CD14-positive monocyte (primary cell): ENCODE data around the gene DNAJB11. TPM values are rescaled to one million over a fixed set of nuclear protein-coding genes. Genes with fewer than 3 reads are reported as not detected.

Source experiments
- DNase-seq, 3 donors: peaks; one replicate each; pipeline ENCODE4 v3.0.0-alpha.2; 2011 to 2022
- H2AFZ ChIP-seq: 2 replicates; pipeline ENCODE4 v1.6.0; 2012; ENCODE audit warnings: mild to moderate bottlenecking, low read depth, low read length, inconsistent platforms; ENCODE audit not compliant: insufficient read depth, poor library complexity, severe bottlenecking
- H3K27ac ChIP-seq, 2 donors: 1 replicate in 1 of 2; 2 replicates in 1 of 2; pipeline ENCODE4 v1.5.1; 2012 to 2013; ENCODE audit warnings: low read length in 2 of 2, control low read depth in 1 of 2, inconsistent platforms in 1 of 2, low read depth in 1 of 2, mild to moderate bottlenecking in 1 of 2
- H3K27me3 ChIP-seq, 2 donors: one replicate each; pipeline versions ENCODE4 v1.6.0 to v1.6.1; 2011 to 2013; ENCODE audit warnings: low read length in 2 of 2; ENCODE audit not compliant: control insufficient read depth in 2 of 2, insufficient read depth in 2 of 2
- H3K36me3 ChIP-seq, 2 donors: replicated peaks in 1 of 2; 1 replicate in 1 of 2; 2 replicates in 1 of 2; pipeline versions ENCODE4 v1.5.1 to v1.6.1; 2012 to 2013; ENCODE audit warnings: low read length in 2 of 2, control low read depth in 1 of 2, inconsistent platforms in 1 of 2, mild to moderate bottlenecking in 1 of 2; ENCODE audit not compliant: insufficient read depth in 2 of 2, control insufficient read depth in 1 of 2
- H3K4me1 ChIP-seq, 2 donors: 1 replicate in 1 of 2; 2 replicates in 1 of 2; pipeline versions ENCODE4 v1.5.1 to v1.6.1; 2012 to 2013; ENCODE audit warnings: low read length in 2 of 2, control low read depth in 1 of 2, inconsistent platforms in 1 of 2, mild to moderate bottlenecking in 1 of 2, moderate library complexity in 1 of 2; ENCODE audit not compliant: insufficient read depth in 2 of 2, control insufficient read depth in 1 of 2
- H3K4me2 ChIP-seq: replicated peaks from 2 replicates; pipeline ENCODE3; 2012; ENCODE audit warnings: low read length, moderate library complexity, mild to moderate bottlenecking; ENCODE audit not compliant: poor library complexity, severe bottlenecking; ENCODE audit errors: extremely low read depth
- H3K4me3 ChIP-seq, 3 experiments: fragments of 200-600 bp in 1 of 3; sonication (generic) in 1 of 3; replicated peaks in 1 of 3; 1 replicate in 2 of 3; 2 replicates in 1 of 3; pipeline ENCODE4 v1.5.1; 2011 to 2013; ENCODE audit warnings: low read length in 3 of 3, mild to moderate bottlenecking in 3 of 3, control low read depth in 2 of 3, low read depth in 2 of 3, inconsistent platforms in 1 of 3, moderate library complexity in 1 of 3
- H3K79me2 ChIP-seq: 2 replicates; pipeline ENCODE4 v1.6.0; 2012; ENCODE audit warnings: mild to moderate bottlenecking, control low read depth, inconsistent platforms, low read length, moderate library complexity; ENCODE audit not compliant: insufficient read depth
- H3K9ac ChIP-seq: 2 replicates; pipeline ENCODE4 v1.6.0; 2017; ENCODE audit warnings: low read length, mild to moderate bottlenecking; ENCODE audit not compliant: insufficient read depth, poor library complexity, severe bottlenecking
- H3K9me3 ChIP-seq, 2 donors: replicated peaks in 1 of 2; 1 replicate in 1 of 2; 2 replicates in 1 of 2; pipeline versions ENCODE4 v1.5.1 to v1.6.1; 2012 to 2013; ENCODE audit warnings: low read length in 2 of 2, control low read depth in 1 of 2; ENCODE audit not compliant: control insufficient read depth in 1 of 2, insufficient read depth in 1 of 2
- H4K20me1 ChIP-seq: 2 replicates; pipeline ENCODE4 v1.6.0; 2012; ENCODE audit warnings: mild to moderate bottlenecking, low read length, control low read depth, moderate library complexity; ENCODE audit not compliant: insufficient read depth
- H3K27ac Mint-ChIP-seq, 7 donors: one replicate each; pipeline ENCODE4 v1.8.0; 2020; ENCODE audit warnings: mild to moderate bottlenecking in 7 of 7, mixed read lengths in 7 of 7, moderate library complexity in 6 of 7, inconsistent platforms in 2 of 7
- H3K27me3 Mint-ChIP-seq, 3 donors: one replicate each; pipeline ENCODE4 v1.8.0; 2021 to 2022; ENCODE audit warnings: low read depth in 3 of 3, mild to moderate bottlenecking in 3 of 3, mixed read lengths in 3 of 3, moderate library complexity in 3 of 3, inconsistent platforms in 1 of 3
- H3K36me3 Mint-ChIP-seq, 2 donors: one replicate each; pipeline ENCODE4 v1.8.0; 2020; ENCODE audit warnings: mixed read lengths in 2 of 2, inconsistent platforms in 1 of 2, mild to moderate bottlenecking in 1 of 2
- H3K4me1 Mint-ChIP-seq: one replicate; pipeline ENCODE4 v1.8.0; 2020; ENCODE audit warnings: mild to moderate bottlenecking, mixed read lengths
- H3K4me3 Mint-ChIP-seq, 2 donors: one replicate each; pipeline ENCODE4 v1.8.0; 2020; ENCODE audit warnings: mild to moderate bottlenecking in 2 of 2, mixed read lengths in 2 of 2, moderate library complexity in 1 of 2
- H3K9me3 Mint-ChIP-seq, 7 donors: one replicate each; pipeline ENCODE4 v1.8.0; 2020 to 2022; ENCODE audit warnings: mixed read lengths in 7 of 7, mild to moderate bottlenecking in 6 of 7, moderate library complexity in 6 of 7, inconsistent platforms in 2 of 7
- CTCF ChIP-seq: fragments of 200-600 bp; IDR thresholded peaks from one replicate; pipeline ENCODE4 v1.8.0; 2022; ENCODE audit warnings: antibody characterized with exemption, mild to moderate bottlenecking
- WGBS: methylation state at CpG from one replicate; pipeline ENCODE4 v1.1.5; 2013; ENCODE audit warnings: missing lambda C conversion rate; ENCODE audit not compliant: insufficient coverage; 5-methylcytosine and 5-hydroxymethylcytosine counted together
- intact Hi-C, 2 donors: fragments of 100-400 bp; cut with micrococcal nuclease; formaldehyde crosslinking; loops; one replicate each; pipeline versions ENCODE4 v1.15.0 to v1.15.1; 2023
- polyA plus RNA-seq, 3 donors: library from polyadenylated mRNA; depleted of rRNA in 1 of 3; unstranded in 2 of 3; stranded (reverse) in 1 of 3; fragments of 300-500 nt in 2 of 3; fragments of >200 nt in 1 of 3; fragmentation: Illumina TruSeq in 2 of 3; gene quantifications; 1 replicate in 2 of 3; 2 replicates in 1 of 3; pipeline ENCODE4 v1.2.3, GENCODE V29; 2012 to 2021

DNAJB11 gene
- polyA plus RNA-seq, 3 donors, result 32.5 to 45.8 (median 44.6) TPM

- no peaks in the 10 kb centered on the region for H3K4me1 ChIP-seq
- no peaks in the 10 kb centered on the region for H3K27me3 ChIP-seq
- Mint-ChIP-seq H3K27me3 (peaks cover 1 to 6% (median 1%) of the 10 kb centered on the region in 3 donors), H3K4me3 (no peak overlapping the region), H3K27ac (no peak overlapping the region), H3K36me3 (no peaks in the 10 kb centered on the region), H3K4me1 (peaks cover 7% of the 10 kb centered on the region), H3K9me3 (peaks cover 0 to 3% (median 0%) of the 10 kb centered on the region in 7 donors)
- WGBS, result 83% methylated on average over 4 of the region's 6 CpGs
- intact Hi-C loops, result no loop called here
- no peak overlapping the region for H3K4me2 ChIP-seq
- H3K79me2 ChIP-seq, result no peaks in the 10 kb centered on the region
- DNase-seq, result no peak
- H2AFZ ChIP-seq, result no peak overlapping the region
- H3K27ac ChIP-seq, result no peak overlapping the region
- no peaks in the 10 kb centered on the region for H3K36me3 ChIP-seq
- H3K4me3 ChIP-seq, result no peak overlapping the region
- H3K9me3 ChIP-seq, result no peaks in the 10 kb centered on the region
- H3K9ac ChIP-seq, result no peak overlapping the region
- no peak for TF ChIP-seq CTCF
- no peaks in the 10 kb centered on the region for H4K20me1 ChIP-seq
Measured at GRCh38 chr3:186526256-186526606, 44.3 kb upstream of the DNAJB11 start.

- Histone ChIP-seq H3K36me3 (no peaks in the 10 kb centered on the region), H3K27me3 (no peaks in the 10 kb centered on the region), H3K4me3 (no peak overlapping the region), H3K9ac (peak overlapping the region; percentile 13), H3K9me3 (no peaks in the 10 kb centered on the region), H3K27ac (no peak overlapping the region), H2AFZ (no peak overlapping the region), H4K20me1 (no peaks in the 10 kb centered on the region), H3K4me2 (no peak overlapping the region), H3K4me1 (peaks cover 5 to 17% of the 10 kb centered on the region in 2 donors), H3K79me2 (no peaks in the 10 kb centered on the region)
- Mint-ChIP-seq H3K27ac (no peak overlapping the region), H3K27me3 (peaks cover 0 to 3% (median 0%) of the 10 kb centered on the region in 3 donors), H3K4me1 (peaks cover 20% of the 10 kb centered on the region), H3K9me3 (peaks cover 0 to 4% (median 2%) of the 10 kb centered on the region in 7 donors), H3K4me3 (no peak overlapping the region), H3K36me3 (peaks cover 0 to 4% of the 10 kb centered on the region in 2 donors)
- intact Hi-C loops, result no loop called here
- WGBS, result 33% methylated on average over 5 of the region's 11 CpGs
- no peak for DNase-seq
- no peak for TF ChIP-seq CTCF
Measured at GRCh38 chr3:186529201-186529999, 41.1 kb upstream of the DNAJB11 start.
